ENCODE data around the gene GPR78. TPM values are rescaled to one million over a fixed set of nuclear protein-coding genes. Genes with fewer than 3 reads are reported as not detected.

The GPR78 gene
- total and polyA plus RNA-seq, 2 experiments from 2014 or later = 0.05 TPM; not detected in 1

- no peak overlapping the region for H2AFZ ChIP-seq
- H3F3A ChIP-seq (ENCODE audit: insufficient read depth) = no peaks in the 10 kb centered on the region
- H4K20me1 ChIP-seq (ENCODE audit: insufficient read depth) = no peaks in the 10 kb centered on the region
- 76 to 77% methylated on average over 36 of the region's 37 CpGs for WGBS, 2 experiments (ENCODE audit: low coverage in 1 of 2, low lambda C conversion rate in 2 of 2, missing lambda C conversion rate in 2 of 2)
- no peak overlapping the region for H3K4me2 ChIP-seq (ENCODE audit: unreplicated experiment)
- no peak overlapping the region for H3K4me3 ChIP-seq
- H3K27ac ChIP-seq = no peak overlapping the region
- no peaks in the 10 kb centered on the region for H3K36me3 ChIP-seq (ENCODE audit: low read depth)
- H3K79me2 ChIP-seq (ENCODE audit: insufficient read depth) = no peaks in the 10 kb centered on the region
- DNase-seq = no peak
- peaks cover 23% of the 10 kb centered on the region for H3K27me3 ChIP-seq (replicated peaks; ENCODE audit: insufficient read depth)
- peaks cover 12% of the 10 kb centered on the region for H3K4me1 ChIP-seq (ENCODE audit: insufficient read depth)
- H3K9ac ChIP-seq = no peak overlapping the region
- H3K9me2 ChIP-seq (ENCODE audit: insufficient read depth) = no peaks in the 10 kb centered on the region
- H3K9me3 ChIP-seq (ENCODE audit: low read depth) = no peaks in the 10 kb centered on the region
- TF ChIP-seq EZH2 (IDR thresholded peaks at IDR 0.05; ENCODE audit: insufficient read depth, poor library complexity, severe bottlenecking) (no peak), EZH2phosphoT487 (IDR thresholded peaks at IDR 0.05; ENCODE audit: insufficient read depth, low read depth) (no peak)
- in situ Hi-C loops (cut with MboI) = no loop called here
Measured at GRCh38 chr4:8586671-8587468, 6.7 kb downstream of the GPR78 start.

- in situ Hi-C loops (cut with MboI) = no loop called here
- H3K9me3 ChIP-seq (ENCODE audit: low read depth) = no peaks in the 10 kb centered on the region
- H3K9ac ChIP-seq = no peak overlapping the region
Measured at GRCh38 chr4:8587469-8588195, 7.4 kb downstream of the GPR78 start.

DNA sequence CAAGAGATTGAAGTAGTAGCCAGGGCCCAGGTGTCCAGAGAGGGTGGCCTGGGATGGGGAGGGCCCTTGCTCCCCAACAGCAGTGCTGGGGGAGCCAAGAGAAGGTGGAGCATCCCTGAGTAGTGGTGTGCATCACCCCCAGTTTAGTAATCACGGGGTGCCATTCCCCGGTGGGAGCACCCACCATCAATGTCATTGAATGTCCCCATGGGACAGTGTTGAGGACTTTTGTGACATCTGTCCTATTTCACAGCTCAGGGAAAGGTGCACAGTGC, 7.9 kb downstream of the GPR78 start:
- Histone ChIP-seq H3K9me2 (ENCODE audit: insufficient read depth) (no peaks in the 10 kb centered on the region), H3K36me3 (ENCODE audit: low read depth) (no peaks in the 10 kb centered on the region), H3K4me1 (ENCODE audit: insufficient read depth) (peaks cover 12% of the 10 kb centered on the region), H3F3A (ENCODE audit: insufficient read depth) (no peaks in the 10 kb centered on the region), H3K27ac (no peak overlapping the region), H3K9ac (no peak overlapping the region), H3K4me3 (no peak overlapping the region), H2AFZ (no peak overlapping the region), H3K27me3 (replicated peaks; ENCODE audit: insufficient read depth) (peaks cover 27% of the 10 kb centered on the region), H3K4me2 (ENCODE audit: unreplicated experiment) (no peak overlapping the region), H3K9me3 (ENCODE audit: low read depth) (no peaks in the 10 kb centered on the region), H3K79me2 (ENCODE audit: insufficient read depth) (no peaks in the 10 kb centered on the region), H4K20me1 (ENCODE audit: insufficient read depth) (no peaks in the 10 kb centered on the region)
- TF ChIP-seq EZH2phosphoT487 (IDR thresholded peaks at IDR 0.05; ENCODE audit: insufficient read depth, low read depth) (no peak), EZH2 (IDR thresholded peaks at IDR 0.05; ENCODE audit: insufficient read depth, poor library complexity, severe bottlenecking) (no peak)
- WGBS, 2 experiments (ENCODE audit: low coverage in 1 of 2, low lambda C conversion rate in 2 of 2, missing lambda C conversion rate in 2 of 2) = 67 to 86% methylated on average over 2 of the region's 2 CpGs
- in situ Hi-C loops (cut with MboI) = no loop called here
- no peak for DNase-seq

More at GRCh38 chr4:8587469-8588195, 7.4 kb downstream of the GPR78 start:
- H3F3A ChIP-seq (ENCODE audit: insufficient read depth) = no peaks in the 10 kb centered on the region
- no peak overlapping the region for H3K4me2 ChIP-seq (ENCODE audit: unreplicated experiment)
- no peak overlapping the region for H3K27ac ChIP-seq
- H3K4me1 ChIP-seq (ENCODE audit: insufficient read depth) = peaks cover 12% of the 10 kb centered on the region
- peaks cover 23% of the 10 kb centered on the region for H3K27me3 ChIP-seq (replicated peaks; ENCODE audit: insufficient read depth)
- no peak for DNase-seq
- no peak overlapping the region for H2AFZ ChIP-seq
- H3K4me3 ChIP-seq = no peak overlapping the region
- no peaks in the 10 kb centered on the region for H3K79me2 ChIP-seq (ENCODE audit: insufficient read depth)
- no peaks in the 10 kb centered on the region for H4K20me1 ChIP-seq (ENCODE audit: insufficient read depth)
- no peaks in the 10 kb centered on the region for H3K36me3 ChIP-seq (ENCODE audit: low read depth)
- 70 to 81% methylated on average over 18 of the region's 18 CpGs for WGBS, 2 experiments (ENCODE audit: low coverage in 1 of 2, low lambda C conversion rate in 2 of 2, missing lambda C conversion rate in 2 of 2)
- no peaks in the 10 kb centered on the region for H3K9me2 ChIP-seq (ENCODE audit: insufficient read depth)
- TF ChIP-seq EZH2phosphoT487 (IDR thresholded peaks at IDR 0.05; ENCODE audit: insufficient read depth, low read depth) (no peak), EZH2 (IDR thresholded peaks at IDR 0.05; ENCODE audit: insufficient read depth, poor library complexity, severe bottlenecking) (no peak)

GRCh38 chr4:8589336-8589735, 9.1 kb downstream of the GPR78 start:
- no peaks in the 10 kb centered on the region for H3K9me2 ChIP-seq (ENCODE audit: insufficient read depth)
- H2AFZ ChIP-seq = no peak overlapping the region
- TF ChIP-seq EZH2 (IDR thresholded peaks at IDR 0.05; ENCODE audit: insufficient read depth, poor library complexity, severe bottlenecking) (no peak), EZH2phosphoT487 (IDR thresholded peaks at IDR 0.05; ENCODE audit: insufficient read depth, low read depth) (no peak)
- no peak overlapping the region for H3K9ac ChIP-seq
- no peaks in the 10 kb centered on the region for H3K9me3 ChIP-seq (ENCODE audit: low read depth)
- no peak overlapping the region for H3K4me3 ChIP-seq
- no peaks in the 10 kb centered on the region for H3K36me3 ChIP-seq (ENCODE audit: low read depth)
- in situ Hi-C loops (cut with MboI) = no loop called here
- no peak overlapping the region for H3K4me2 ChIP-seq (ENCODE audit: unreplicated experiment)
- H3K27me3 ChIP-seq (replicated peaks; ENCODE audit: insufficient read depth) = peaks cover 29% of the 10 kb centered on the region
- no peak for DNase-seq
- H3K27ac ChIP-seq = no peak overlapping the region
- H3F3A ChIP-seq (ENCODE audit: insufficient read depth) = no peaks in the 10 kb centered on the region
- no peaks in the 10 kb centered on the region for H3K79me2 ChIP-seq (ENCODE audit: insufficient read depth)
- WGBS, 2 experiments (ENCODE audit: low coverage in 1 of 2, low lambda C conversion rate in 2 of 2, missing lambda C conversion rate in 2 of 2) = 77 to 78% methylated on average over 10 of the region's 10 CpGs
- no peaks in the 10 kb centered on the region for H4K20me1 ChIP-seq (ENCODE audit: insufficient read depth)
- H3K4me1 ChIP-seq (ENCODE audit: insufficient read depth) = peaks cover 12% of the 10 kb centered on the region
